VCaP (cell line): ENCODE results near the gene EIF1B.

Experiments
- H3K27ac ChIP-seq: fragments of 450-650 bp; 2 replicates; pipeline ENCODE4 v1.5.1; 2017
- TF ChIP-seq, protein P1 (sequence below): fragments of 450-650 bp; conservative IDR thresholded peaks from 2 replicates; pipeline ENCODE4 v1.5.1; 2017; ENCODE audit warnings: mild to moderate bottlenecking, moderate library complexity

EIF1B gene

GRCh38 chr3:40358454-40358853 lies 48.9 kb downstream of the EIF1B start:
- H3K27ac ChIP-seq: no peak overlapping the region
- TF ChIP-seq, protein P1, sequence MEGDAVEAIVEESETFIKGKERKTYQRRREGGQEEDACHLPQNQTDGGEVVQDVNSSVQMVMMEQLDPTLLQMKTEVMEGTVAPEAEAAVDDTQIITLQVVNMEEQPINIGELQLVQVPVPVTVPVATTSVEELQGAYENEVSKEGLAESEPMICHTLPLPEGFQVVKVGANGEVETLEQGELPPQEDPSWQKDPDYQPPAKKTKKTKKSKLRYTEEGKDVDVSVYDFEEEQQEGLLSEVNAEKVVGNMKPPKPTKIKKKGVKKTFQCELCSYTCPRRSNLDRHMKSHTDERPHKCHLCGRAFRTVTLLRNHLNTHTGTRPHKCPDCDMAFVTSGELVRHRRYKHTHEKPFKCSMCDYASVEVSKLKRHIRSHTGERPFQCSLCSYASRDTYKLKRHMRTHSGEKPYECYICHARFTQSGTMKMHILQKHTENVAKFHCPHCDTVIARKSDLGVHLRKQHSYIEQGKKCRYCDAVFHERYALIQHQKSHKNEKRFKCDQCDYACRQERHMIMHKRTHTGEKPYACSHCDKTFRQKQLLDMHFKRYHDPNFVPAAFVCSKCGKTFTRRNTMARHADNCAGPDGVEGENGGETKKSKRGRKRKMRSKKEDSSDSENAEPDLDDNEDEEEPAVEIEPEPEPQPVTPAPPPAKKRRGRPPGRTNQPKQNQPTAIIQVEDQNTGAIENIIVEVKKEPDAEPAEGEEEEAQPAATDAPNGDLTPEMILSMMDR: no peak
